IMR-90 (cell line): Measurements from ENCODE around the gene TRAF3IP1. TPM values are rescaled to one million over a fixed set of nuclear protein-coding genes. Genes with fewer than 3 reads are reported as not detected.

ENCODE experiments used
- ATAC-seq: fragments of 200-7000 bp; cut with Tn5 transposase; 2 replicates; pipeline ENCODE4 v1.9.1; 2020; ENCODE audit warnings: low read depth, mild to moderate bottlenecking, moderate library complexity
- BruUV-seq: library from RNA; stranded (reverse); fragments of 400-500 nt; replicated peaks from 2 replicates; lab custom pipeline; 2021; lab: Mats Ljungman, UMichigan
- CTCF ChIA-PET: fragments of 300-600 bp; formaldehyde crosslinking; extraction: SDS; loops from one replicate; lab custom pipeline; 2021; ENCODE audit warnings: antibody characterized with exemption; lab: Yijun Ruan, JAX
- POLR2A ChIA-PET: fragments of 300-600 bp; sonication (Branson Sonifier 250); formaldehyde crosslinking; loops from one replicate; lab custom pipeline; 2022; ENCODE audit warnings: antibody characterized with exemption; ENCODE audit not compliant: unreplicated experiment; lab: Charles Lee
- DNase-seq: peaks from one replicate; pipeline ENCODE4 v3.0.0; 2013
- H2AFZ ChIP-seq: replicated peaks from 2 replicates; pipeline ENCODE3; 2013; ENCODE audit warnings: low read length, mild to moderate bottlenecking; ENCODE audit not compliant: poor library complexity
- H2AK5ac ChIP-seq: 2 replicates; pipeline ENCODE4 v1.6.1; 2013; ENCODE audit warnings: low read depth, low read length, inconsistent platforms
- H2AK9ac ChIP-seq: replicated peaks from 2 replicates; pipeline ENCODE3; 2013; ENCODE audit warnings: mild to moderate bottlenecking, low read depth, low read length, moderate library complexity; ENCODE audit not compliant: poor library complexity
- H2BK120ac ChIP-seq: 2 replicates; pipeline ENCODE4 v1.6.1; 2013; ENCODE audit warnings: low read depth, low read length, inconsistent platforms
- H2BK15ac ChIP-seq: 3 replicates; pipeline ENCODE4 v1.6.1; 2013; ENCODE audit warnings: low read depth, low read length, inconsistent platforms
- H2BK20ac ChIP-seq: 2 replicates; pipeline ENCODE4 v1.6.1; 2013; ENCODE audit warnings: low read depth, mild to moderate bottlenecking, inconsistent platforms, low read length, moderate library complexity
- H2BK5ac ChIP-seq: 2 replicates; pipeline ENCODE4 v1.6.1; 2013; ENCODE audit warnings: mild to moderate bottlenecking, low read depth, low read length, inconsistent platforms; ENCODE audit not compliant: poor library complexity, severe bottlenecking
- H3K14ac ChIP-seq: replicated peaks from 2 replicates; pipeline ENCODE4 v1.6.1; 2013; ENCODE audit warnings: low read depth, low read length, inconsistent platforms
- H3K18ac ChIP-seq: 2 replicates; pipeline ENCODE4 v1.6.1; 2013; ENCODE audit warnings: low read depth, low read length, control low read depth
- H3K23ac ChIP-seq: 2 replicates; pipeline ENCODE4 v1.6.1; 2013; ENCODE audit warnings: low read depth, low read length, inconsistent platforms
- H3K27ac ChIP-seq: 2 replicates; pipeline ENCODE4 v1.5.1; 2013; ENCODE audit warnings: mild to moderate bottlenecking, control low read depth, low read length; ENCODE audit not compliant: insufficient read depth
- H3K27me3 ChIP-seq: 2 replicates; pipeline ENCODE4 v1.6.1; 2013; ENCODE audit warnings: low read length; ENCODE audit not compliant: control insufficient read depth, insufficient read depth
- H3K36me3 ChIP-seq: 2 replicates; pipeline ENCODE4 v1.6.1; 2013; ENCODE audit warnings: low read length, mixed read lengths; ENCODE audit not compliant: control insufficient read depth, insufficient read depth
- H3K4ac ChIP-seq: 2 replicates; pipeline ENCODE4 v1.6.1; 2013; ENCODE audit warnings: low read depth, low read length, inconsistent platforms
- H3K4me1 ChIP-seq: 2 replicates; pipeline ENCODE4 v1.6.1; 2013; ENCODE audit warnings: low read length, mixed read lengths; ENCODE audit not compliant: control insufficient read depth, insufficient read depth
- H3K4me2 ChIP-seq: 2 replicates; pipeline ENCODE4 v1.6.1; 2013; ENCODE audit warnings: low read depth, mild to moderate bottlenecking, control low read depth, low read length, moderate library complexity
- H3K4me3 ChIP-seq: 2 replicates; pipeline ENCODE4 v1.5.1; 2013; ENCODE audit warnings: low read depth, mild to moderate bottlenecking, control low read depth, low read length, moderate library complexity; ENCODE audit not compliant: insufficient read depth
- H3K56ac ChIP-seq: 2 replicates; pipeline ENCODE4 v1.6.1; 2013; ENCODE audit warnings: low read length, inconsistent platforms; ENCODE audit not compliant: insufficient read depth; ENCODE audit errors: extremely low read depth
- H3K79me1 ChIP-seq, 2 experiments: 2 replicates each; pipeline ENCODE4 v1.6.1; 2013; ENCODE audit warnings: low read length in 2 of 2, inconsistent platforms in 1 of 2, low read depth in 1 of 2
- H3K9ac ChIP-seq: 2 replicates; pipeline ENCODE4 v1.6.1; 2013; ENCODE audit warnings: low read depth, low read length, control low read depth
- H3K9me1 ChIP-seq: 2 replicates; pipeline ENCODE4 v1.6.1; 2013; ENCODE audit warnings: low read length, inconsistent platforms; ENCODE audit not compliant: insufficient read depth
- H3K9me3 ChIP-seq: 2 replicates; pipeline ENCODE4 v1.6.1; 2013; ENCODE audit warnings: low read length; ENCODE audit not compliant: control insufficient read depth, insufficient read depth
- H4K20me1 ChIP-seq: 2 replicates; pipeline ENCODE4 v1.6.1; 2013; ENCODE audit warnings: low read length, inconsistent platforms; ENCODE audit not compliant: insufficient read depth
- H4K5ac ChIP-seq: 2 replicates; pipeline ENCODE4 v1.6.1; 2013; ENCODE audit warnings: mild to moderate bottlenecking, low read depth, low read length, control low read depth
- H4K8ac ChIP-seq, 2 experiments: 2 replicates each; pipeline ENCODE4 v1.6.1; 2013; ENCODE audit warnings: low read depth in 2 of 2, low read length in 2 of 2, control low read depth in 1 of 2, inconsistent platforms in 1 of 2
- H4K91ac ChIP-seq: 2 replicates; pipeline ENCODE4 v1.6.1; 2013; ENCODE audit warnings: low read depth, low read length, inconsistent platforms; ENCODE audit not compliant: insufficient read depth
- BHLHE40 ChIP-seq: fragments of 150-350 bp; IDR thresholded peaks from 2 replicates; pipeline ENCODE4 v1.6.1; 2016; ENCODE audit warnings: mild to moderate bottlenecking, low read depth, low read length
- CEBPB ChIP-seq: IDR thresholded peaks from 2 replicates; pipeline ENCODE4 v1.6.1; 2012; ENCODE audit warnings: low read depth, low read length, improper control_type of control experiment
- ELK1 ChIP-seq: fragments of 150-350 bp; IDR thresholded peaks from 2 replicates; pipeline ENCODE4 v1.6.1; 2016; ENCODE audit warnings: low read depth, mild to moderate bottlenecking, low read length, moderate library complexity, borderline replicate concordance
- MXI1 ChIP-seq: IDR thresholded peaks from 2 replicates; pipeline ENCODE4 v1.6.1; 2012; ENCODE audit warnings: low read depth, mild to moderate bottlenecking, low read length, moderate library complexity, borderline replicate concordance
- POLR2A ChIP-seq: IDR thresholded peaks from 2 replicates; pipeline ENCODE4 v1.6.1; 2012; ENCODE audit warnings: mild to moderate bottlenecking, low read depth, low read length
- SMC3 ChIP-seq: fragments of 150-350 bp; IDR thresholded peaks from 2 replicates; pipeline ENCODE4 v1.6.1; 2016; ENCODE audit warnings: low read depth, mild to moderate bottlenecking, antibody characterized with exemption, low read length, moderate library complexity
- WGBS, 2 experiments: methylation state at CpG; one replicate each; pipeline versions ENCODE4 v1.1.5 to v1.1.7; 2013; ENCODE audit warnings: missing lambda C conversion rate in 2 of 2; ENCODE audit not compliant: insufficient read length in 1 of 2; ENCODE audit errors: extremely low coverage in 2 of 2; 5-methylcytosine and 5-hydroxymethylcytosine counted together
- dilution Hi-C: fragments of 300-500 bp; cut with HindIII; formaldehyde crosslinking; loops from one replicate; pipeline ENCODE4 v1.14.3; 2018; ENCODE audit warnings: low sequenced_read_pairs; ENCODE audit not compliant: unreplicated experiment
- in situ Hi-C: fragments of 300-500 bp; cut with MboI; formaldehyde crosslinking; loops from 3 replicates; pipeline ENCODE4 v1.14.3; 2019; ENCODE audit warnings: low sequenced_read_pairs, inconsistent platforms, mixed read lengths
- intact Hi-C: fragments of 100-400 bp; cut with micrococcal nuclease; formaldehyde crosslinking; loops from 2 replicates; pipeline ENCODE4 v1.10.0; 2022
- polyA plus RNA-seq, 3 experiments: library from polyadenylated mRNA; depleted of rRNA; stranded (reverse); fragments of >200 nt; gene quantifications; 2 replicates each; pipeline ENCODE4 v1.2.3, GENCODE V29; 2012; ENCODE audit warnings: low replicate concordance in 1 of 3
- total RNA-seq: library from RNA; depleted of rRNA; stranded (reverse); fragments of >200 nt; gene quantifications from 2 replicates; pipeline ENCODE4 v1.2.3, GENCODE V29; 2012

The TRAF3IP1 gene
- total and polyA plus RNA-seq, 2 of the 4 experiments (the other 2 are of a cell fraction): 5.9 to 8.3 TPM

- H3K27ac ChIP-seq: no peak overlapping the region
- no peak overlapping the region for H3K4me2 ChIP-seq
- H3K9ac ChIP-seq: no peak overlapping the region
- H2BK15ac ChIP-seq: no peak overlapping the region
- no peak overlapping the region for H2BK120ac ChIP-seq
- no peak overlapping the region for H3K4ac ChIP-seq
- dilution Hi-C loops (no loop called here), intact Hi-C loops (loop anchor here (10.0 kb wide), 1 partner anchor 607 kb away; no protein-coding TSS in a partner anchor), in situ Hi-C loops (no loop called here)
- ChIA-PET POLR2A (no interaction called here), CTCF (no interaction called here)
- H3K14ac ChIP-seq: no peak overlapping the region
- no peak overlapping the region for H2BK5ac ChIP-seq
- H3K9me1 ChIP-seq: peaks cover 14% of the 10 kb centered on the region
- H2BK20ac ChIP-seq: no peak overlapping the region
- no peak overlapping the region for H4K8ac ChIP-seq
- no peak overlapping the region for H4K91ac ChIP-seq
- H3K4me3 ChIP-seq: no peak overlapping the region
- 0 out of 2 replicates have a peak, but pooled peaks cover 2% of the 10 kb centered on the region for H3K36me3 ChIP-seq
- BruUV-seq: no TSS peak
- no peak for DNase-seq
- H3K56ac ChIP-seq: no peak overlapping the region
- no peak overlapping the region for H3K18ac ChIP-seq
- peaks cover 14% of the 10 kb centered on the region for H3K4me1 ChIP-seq
- no peaks in the 10 kb centered on the region; the same call in 1 of the 2 replicates for H4K20me1 ChIP-seq
- H3K23ac ChIP-seq: no peak overlapping the region
- no peaks in the 10 kb centered on the region for H3K9me3 ChIP-seq
- H3K79me1 ChIP-seq: peaks cover 17 to 54% of the 10 kb centered on the region in 2 experiments
- TF ChIP-seq MXI1: no peak
- TF ChIP-seq SMC3: no peak
- TF ChIP-seq POLR2A: no peak
- no peak for TF ChIP-seq BHLHE40
- no peak for TF ChIP-seq CEBPB
- no peak for TF ChIP-seq ELK1
- 80% methylated on average over 3 of the region's 13 CpGs; no CpG with 5 or more reads in 1 of the 2 experiments for WGBS, 2 experiments
- no peak for ATAC-seq
- no peak overlapping the region for H2AFZ ChIP-seq
- no peak overlapping the region for H4K5ac ChIP-seq
- H3K27me3 ChIP-seq: no peaks in the 10 kb centered on the region
- H2AK5ac ChIP-seq: no peak overlapping the region
- no peak overlapping the region for H2AK9ac ChIP-seq
Measured at GRCh38 chr2:238281826-238282480, 38.4 kb upstream of the TRAF3IP1 start.
